ENCODE measurements around the gene MKI67.

MKI67 gene

GRCh38 chr10:128080231-128080630 is 46.0 kb downstream of the MKI67 start:
- no peak for DNase-seq

DNA sequence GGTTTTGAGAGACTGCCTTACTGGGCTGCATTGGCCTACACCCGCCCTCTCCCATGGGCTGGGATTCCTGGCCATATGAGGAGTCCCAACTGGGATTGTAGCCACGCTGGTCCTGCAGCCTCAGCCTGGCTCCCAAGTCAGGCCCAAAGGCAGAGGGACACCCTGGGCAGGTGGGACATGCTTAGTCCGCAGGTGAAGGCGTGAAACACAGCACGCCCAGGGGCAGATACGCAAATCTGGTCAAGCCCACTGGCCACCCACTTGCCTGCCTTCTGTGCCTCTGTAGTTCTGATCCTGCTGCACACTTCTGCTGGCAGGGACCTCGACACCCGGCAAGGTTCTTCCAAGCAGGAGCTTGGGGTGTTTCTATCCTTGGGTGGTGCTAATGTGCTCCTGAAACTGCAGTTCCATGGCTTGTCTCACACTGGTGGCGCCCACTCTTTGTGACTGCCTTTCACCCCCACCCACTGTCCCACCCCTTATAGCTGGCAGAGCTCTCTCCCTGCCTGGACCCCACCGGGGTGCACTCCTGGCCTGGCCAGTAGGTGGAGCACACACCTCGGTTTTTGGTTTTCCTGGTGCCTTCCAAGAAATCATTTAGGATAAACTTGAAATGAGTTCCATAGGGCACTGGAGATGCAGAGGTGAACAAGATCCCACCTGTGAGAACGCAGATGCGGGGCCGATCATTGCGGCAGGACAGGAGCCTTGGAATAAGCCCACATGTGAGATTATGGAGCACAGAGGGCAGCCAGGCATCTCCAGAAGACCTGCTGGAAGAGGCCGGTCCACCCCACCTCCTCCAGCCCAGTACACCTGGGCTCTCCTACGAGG is 47.9 kb downstream of the MKI67 start:
- DNase-seq: peak; percentile 57

DNA sequence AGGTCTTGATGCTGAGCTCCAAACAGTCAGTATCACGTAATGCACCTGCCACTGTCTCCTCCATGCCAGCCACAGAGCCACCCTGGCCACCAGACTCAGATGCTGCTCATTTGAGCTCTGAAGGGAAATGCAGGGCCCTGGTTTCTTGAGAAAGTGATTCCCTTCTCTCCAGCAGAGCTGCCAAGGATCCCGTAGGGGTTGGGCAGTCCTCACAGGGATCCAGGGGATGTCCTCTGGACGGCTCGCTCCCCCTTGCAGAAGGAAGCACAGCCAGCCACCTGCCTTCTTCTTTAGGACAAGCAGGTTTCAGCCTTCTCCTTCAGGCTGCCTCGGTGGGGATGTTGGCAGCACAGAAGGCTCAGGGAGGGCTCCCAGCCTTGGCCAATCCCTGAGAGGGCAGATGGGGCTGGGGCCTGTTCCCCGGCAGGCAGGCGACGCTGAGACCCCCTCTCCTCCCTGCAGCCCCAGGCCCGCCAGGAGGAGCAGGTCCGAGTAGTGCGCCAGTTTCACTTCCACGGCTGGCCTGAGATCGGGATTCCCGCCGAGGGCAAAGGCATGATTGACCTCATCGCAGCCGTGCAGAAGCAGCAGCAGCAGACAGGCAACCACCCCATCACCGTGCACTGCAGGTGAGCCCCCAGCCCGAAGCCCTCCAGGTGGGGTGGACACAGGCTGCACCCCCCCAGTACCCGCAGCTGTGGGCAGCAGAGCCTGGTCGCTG is 48.9 kb downstream of the MKI67 start:
- no peak for DNase-seq

DNA sequence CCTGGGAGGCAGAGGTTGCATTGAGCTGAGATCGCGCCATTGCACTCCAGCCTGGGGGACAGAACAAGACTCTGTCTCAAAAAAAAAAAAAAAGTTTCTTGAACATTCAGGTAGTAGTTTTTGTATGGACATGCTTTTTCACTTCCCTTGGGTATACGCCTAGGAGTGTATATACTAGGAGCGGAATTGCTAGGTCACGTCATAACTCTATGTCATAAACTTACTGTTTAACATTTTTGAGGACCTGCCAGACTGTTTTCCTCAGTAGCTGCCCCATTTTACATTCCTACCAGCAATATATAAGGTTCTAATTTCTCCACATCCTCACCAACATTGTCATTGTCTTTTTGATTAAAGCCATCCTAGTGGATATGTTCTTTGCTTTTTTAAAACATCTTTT is 51.6 kb downstream of the MKI67 start:
- DNase-seq: no peak

GRCh38 chr10:128073890-128074289 is 52.3 kb downstream of the MKI67 start:
- DNase-seq: peak; percentile 69

- no peak for DNase-seq
These were observed 53.1 kb downstream of the MKI67 start for GRCh38 chr10:128072941-128073645.

GRCh38 chr10:128072046-128072445 is 54.2 kb downstream of the MKI67 start:
- DNase-seq: no peak

GRCh38 chr10:128071417-128071782 is 54.8 kb downstream of the MKI67 start:
- DNase-seq: no peak

DNA sequence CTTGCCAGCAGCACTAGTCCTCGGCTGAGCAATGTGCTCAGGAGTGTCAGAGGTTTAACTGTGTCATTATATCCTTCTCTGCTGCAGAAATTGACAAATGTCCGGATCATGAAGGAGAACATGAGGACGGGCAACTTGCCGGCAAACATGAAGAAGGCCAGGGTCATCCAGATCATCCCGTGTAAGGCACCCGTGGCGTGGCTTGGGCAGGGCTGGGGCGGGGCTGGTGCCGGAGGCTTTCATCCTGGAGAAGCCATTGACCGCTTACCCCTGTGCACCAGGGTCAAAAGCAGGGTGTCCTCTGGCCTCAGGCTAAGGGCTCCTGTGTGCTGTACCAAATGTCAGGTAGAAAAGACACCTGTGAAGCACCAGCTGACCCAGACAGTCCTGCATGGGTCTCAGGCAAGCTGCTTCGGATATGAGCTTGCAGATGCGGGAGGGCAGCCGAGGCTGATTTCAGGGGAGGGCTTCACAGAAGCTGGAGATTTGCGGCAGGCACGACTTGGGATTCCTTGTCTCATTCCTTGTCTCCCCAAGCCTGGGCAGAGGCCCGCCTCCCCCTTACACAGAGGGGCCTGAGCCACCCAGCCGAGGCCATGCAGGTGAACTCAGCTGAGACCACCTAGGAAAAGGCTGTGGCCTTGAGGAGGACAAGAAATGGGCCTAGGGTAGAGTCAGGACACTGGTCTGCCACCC is 55.4 kb downstream of the MKI67 start:
- DNase-seq: no peak

DNA sequence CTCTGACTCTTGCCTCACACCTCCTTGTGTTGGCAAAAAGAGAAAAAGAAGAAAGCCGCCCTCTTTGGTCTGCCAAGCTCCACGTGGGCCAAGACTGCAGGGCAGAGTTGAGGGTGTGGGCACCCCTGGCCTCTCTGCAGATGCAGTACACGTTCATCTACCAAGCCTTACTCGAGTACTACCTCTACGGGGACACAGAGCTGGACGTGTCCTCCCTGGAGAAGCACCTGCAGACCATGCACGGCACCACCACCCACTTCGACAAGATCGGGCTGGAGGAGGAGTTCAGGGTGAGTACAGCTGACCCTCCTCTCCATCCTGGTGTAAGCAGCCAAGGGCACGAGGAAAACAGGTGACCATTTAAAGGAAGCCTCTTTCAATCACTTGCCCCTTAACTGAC is 56.1 kb downstream of the MKI67 start:
- no peak for DNase-seq

GRCh38 chr10:128069351-128070051 is 56.7 kb downstream of the MKI67 start:
- peak; percentile 92 for DNase-seq

- no peak for DNase-seq
These were observed 57.6 kb downstream of the MKI67 start for GRCh38 chr10:128068398-128069285.

- no peak for DNase-seq
These were observed 58.4 kb downstream of the MKI67 start for GRCh38 chr10:128067691-128068397.

DNA sequence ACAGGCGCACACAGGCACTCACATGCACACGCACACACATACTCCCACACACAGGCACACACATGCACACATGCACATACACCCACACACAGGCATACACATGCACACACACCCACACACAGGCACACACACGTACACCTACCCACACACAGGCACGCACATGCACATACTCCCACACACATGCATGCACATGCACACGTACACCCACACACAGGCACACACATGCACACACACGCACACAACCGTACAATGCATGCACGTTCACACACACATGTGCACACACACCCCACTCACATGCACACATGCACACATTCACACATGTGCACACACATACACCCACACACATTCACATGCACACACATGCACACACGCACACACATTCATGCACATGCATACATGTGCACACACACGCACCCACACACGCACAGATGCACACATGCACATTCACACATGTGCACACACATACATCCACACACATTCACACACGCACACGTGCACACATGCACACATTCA is 59.3 kb downstream of the MKI67 start:
- no peak for DNase-seq

GRCh38 chr10:128065881-128066534 is 60.2 kb downstream of the MKI67 start:
- DNase-seq: no peak

GRCh38 chr10:128064970-128065580 is 61.1 kb downstream of the MKI67 start:
- DNase-seq: no peak

DNA sequence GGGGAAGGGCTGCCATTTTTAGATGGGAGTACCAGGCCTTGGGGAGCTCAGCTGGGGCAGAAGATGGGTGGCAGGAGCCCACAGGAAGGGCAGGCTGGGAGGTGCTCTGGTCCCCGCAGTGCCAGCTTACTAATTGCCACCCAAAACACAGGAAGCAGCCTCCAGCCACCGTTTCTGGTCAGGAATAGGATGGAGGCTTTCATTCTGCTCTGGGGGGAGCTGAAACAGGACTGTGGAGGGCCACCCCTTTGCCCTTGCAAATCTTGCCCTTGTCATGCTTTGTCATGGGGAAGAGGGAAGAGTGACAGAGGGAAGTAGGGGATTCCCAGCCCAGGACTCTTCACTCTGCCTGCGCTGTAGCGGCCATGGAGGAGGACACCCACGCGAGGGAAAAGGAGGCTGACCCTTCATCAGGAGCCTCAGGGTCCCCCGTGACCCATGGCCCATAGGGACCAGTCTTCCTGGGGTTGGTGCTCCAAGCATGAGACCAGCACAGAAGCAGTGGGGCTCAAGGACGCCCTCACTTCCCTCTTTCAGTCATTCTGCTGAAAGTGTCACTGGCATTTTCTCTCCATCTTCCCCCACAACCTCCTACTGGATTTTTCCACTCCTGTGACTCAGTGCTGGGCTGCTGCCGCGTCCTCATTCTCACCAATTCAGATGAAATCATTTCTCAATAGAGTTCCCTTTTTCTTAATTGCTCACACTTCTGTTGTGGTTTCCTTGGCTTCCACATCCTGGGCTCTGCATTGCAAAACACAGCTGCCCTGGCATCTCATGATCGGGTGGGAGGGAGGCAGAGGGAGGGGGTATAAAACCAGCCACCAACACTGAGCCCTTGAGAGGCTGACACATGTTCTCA is 61.9 kb downstream of the MKI67 start:
- DNase-seq: peak; percentile 92

GRCh38 chr10:128063736-128064107 is 62.5 kb downstream of the MKI67 start:
- DNase-seq: peak; percentile 21

Measured in hematopoietic multipotent progenitor cell treated with erythropoietin and hydrocortisone succinate and interleukin-3 and kit ligand, for 4 days (in vitro differentiated cells).